Gastroesophageal sphincter (tissue), 3 donors: ENCODE data around the gene GBX1.

Experiments
- POLR2AphosphoS5 ChIP-seq: sonication (generic); formaldehyde crosslinking; IDR thresholded peaks from one replicate; pipeline ENCODE4 v1.6.1; 2017; ENCODE audit warnings: antibody characterized with exemption
- TF ChIP-seq, protein P1 (sequence below), 4 experiments: fragments of 200-600 bp in 2 of 4; fragments of 450-650 bp in 2 of 4; sonication (generic) in 1 of 4; IDR thresholded peaks; one replicate each; pipeline ENCODE4 v1.5.1; 2017 to 2019; ENCODE audit warnings: antibody characterized with exemption in 4 of 4, mild to moderate bottlenecking in 2 of 4, moderate library complexity in 2 of 4

DNA sequence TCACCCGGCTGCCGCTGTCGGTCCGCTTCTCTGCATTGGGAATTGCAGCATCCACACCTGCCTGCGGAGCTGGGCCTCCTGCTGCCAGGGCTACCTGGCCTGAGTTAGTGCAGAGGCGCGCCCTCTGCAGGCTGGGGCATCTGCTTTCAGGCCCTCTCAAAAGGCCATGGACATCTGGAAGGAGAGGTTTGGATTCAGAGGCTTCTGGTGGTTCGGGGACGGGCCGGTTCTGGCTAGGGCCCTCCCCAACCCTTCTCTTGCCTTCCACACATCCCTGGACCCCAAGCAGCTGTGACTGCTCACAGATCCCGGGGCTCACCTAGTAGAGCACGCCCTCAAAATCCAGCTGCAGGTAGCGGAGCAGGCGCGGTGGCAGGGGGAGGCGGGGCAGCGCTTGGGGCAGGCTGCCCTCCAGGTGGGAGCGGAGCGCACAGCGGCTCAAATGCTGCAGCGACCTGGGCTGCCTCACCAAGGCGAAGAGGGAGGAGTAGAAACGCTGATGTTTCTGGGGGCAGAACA is 8.4 kb upstream of the GBX1 start:
- no peak for TF ChIP-seq POLR2AphosphoS5
- TF ChIP-seq, protein P1, sequence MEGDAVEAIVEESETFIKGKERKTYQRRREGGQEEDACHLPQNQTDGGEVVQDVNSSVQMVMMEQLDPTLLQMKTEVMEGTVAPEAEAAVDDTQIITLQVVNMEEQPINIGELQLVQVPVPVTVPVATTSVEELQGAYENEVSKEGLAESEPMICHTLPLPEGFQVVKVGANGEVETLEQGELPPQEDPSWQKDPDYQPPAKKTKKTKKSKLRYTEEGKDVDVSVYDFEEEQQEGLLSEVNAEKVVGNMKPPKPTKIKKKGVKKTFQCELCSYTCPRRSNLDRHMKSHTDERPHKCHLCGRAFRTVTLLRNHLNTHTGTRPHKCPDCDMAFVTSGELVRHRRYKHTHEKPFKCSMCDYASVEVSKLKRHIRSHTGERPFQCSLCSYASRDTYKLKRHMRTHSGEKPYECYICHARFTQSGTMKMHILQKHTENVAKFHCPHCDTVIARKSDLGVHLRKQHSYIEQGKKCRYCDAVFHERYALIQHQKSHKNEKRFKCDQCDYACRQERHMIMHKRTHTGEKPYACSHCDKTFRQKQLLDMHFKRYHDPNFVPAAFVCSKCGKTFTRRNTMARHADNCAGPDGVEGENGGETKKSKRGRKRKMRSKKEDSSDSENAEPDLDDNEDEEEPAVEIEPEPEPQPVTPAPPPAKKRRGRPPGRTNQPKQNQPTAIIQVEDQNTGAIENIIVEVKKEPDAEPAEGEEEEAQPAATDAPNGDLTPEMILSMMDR (IDR thresholded peaks at IDR 0.05): no peak
